K562 (cell line): Measurements from ENCODE around the gene CMBL. TPM values are rescaled to one million over a fixed set of nuclear protein-coding genes. Genes with fewer than 3 reads are reported as not detected.
A peak's percentile ranks its signal among the peaks of the same experiment; 100 is the strongest.

ENCODE experiments used
- AFF1 ChIP-seq, 2 experiments: fragments of 450-650 bp; IDR thresholded peaks; 2 replicates each; pipeline ENCODE4 v1.6.1; 2018; ENCODE audit warnings: mild to moderate bottlenecking in 2 of 2, low read depth in 1 of 2; ENCODE audit not compliant: partially characterized antibody in 2 of 2
- BRF2 ChIP-seq: IDR thresholded peaks from 3 replicates; pipeline ENCODE4 v1.6.1; 2011; ENCODE audit warnings: borderline replicate concordance, mild to moderate bottlenecking; ENCODE audit not compliant: insufficient read length, insufficient read depth
- CBX5 ChIP-seq: IDR thresholded peaks from 2 replicates; pipeline ENCODE4 v1.6.1; 2014; ENCODE audit warnings: low read depth, borderline replicate concordance
- CEBPB ChIP-seq: fragments of 450-650 bp; IDR thresholded peaks from 2 replicates; pipeline ENCODE4 v1.6.1; 2016; ENCODE audit warnings: missing genetic modification characterization, missing compliant biosample characterization
- FOXK2 ChIP-seq, 2 experiments: fragments of 450-650 bp; IDR thresholded peaks in 1 of 2; conservative IDR thresholded peaks in 1 of 2; 2 replicates each; pipeline ENCODE4 v1.6.1; 2016; ENCODE audit warnings: low read depth in 2 of 2, mild to moderate bottlenecking in 1 of 2
- GABPA ChIP-seq: fragments of 200-800 bp; sonication (Bioruptor generic); conservative IDR thresholded peaks from 2 replicates; pipeline ENCODE4 v1.6.1; 2016; ENCODE audit warnings: low read depth, missing genetic modification characterization, missing compliant biosample characterization
- GATA2 ChIP-seq: sonication (generic); formaldehyde crosslinking; IDR thresholded peaks from 2 replicates; pipeline ENCODE4 v1.4.0; 2020; ENCODE audit warnings: mild to moderate bottlenecking, missing genetic modification reagents
- HNRNPUL1 ChIP-seq: fragments of 200-400 bp; formaldehyde crosslinking; IDR thresholded peaks from 2 replicates; pipeline ENCODE4 v1.6.1; 2017; ENCODE audit warnings: low read length
- JUNB ChIP-seq: fragments of 450-650 bp; formaldehyde crosslinking; conservative IDR thresholded peaks from 2 replicates; pipeline ENCODE4 v1.4.0; 2020; ENCODE audit warnings: mild to moderate bottlenecking
- KAT2B ChIP-seq: IDR thresholded peaks from one replicate; pipeline ENCODE4 v1.6.1; 2012; ENCODE audit warnings: low read depth, mild to moderate bottlenecking, control low read depth, inconsistent platforms, low read length, moderate library complexity
- POLR2A ChIP-seq: fragments of 450-650 bp; conservative IDR thresholded peaks from 2 replicates; pipeline ENCODE4 v1.6.1; 2016
- PRPF4 ChIP-seq: fragments of 200-400 bp; formaldehyde crosslinking; IDR thresholded peaks from one replicate; pipeline ENCODE4 v1.6.1; 2017; ENCODE audit warnings: low read length, low read depth, mild to moderate bottlenecking; ENCODE audit not compliant: insufficient read depth, poor library complexity, severe bottlenecking
- SMAD4 ChIP-seq: fragments of 250-450 bp; sonication (Bioruptor Pico); conservative IDR thresholded peaks from 2 replicates; pipeline ENCODE4 v1.8.0; 2021; ENCODE audit warnings: inconsistent platforms, mild to moderate bottlenecking, moderate library complexity
- XRCC5 ChIP-seq: fragments of 200-400 bp; formaldehyde crosslinking; IDR thresholded peaks from 2 replicates; pipeline ENCODE4 v1.6.1; 2017; ENCODE audit warnings: low read depth, mild to moderate bottlenecking, low read length
- ZNF41 ChIP-seq: fragments of 250-450 bp; sonication (Bioruptor Pico); conservative IDR thresholded peaks from 2 replicates; pipeline ENCODE4 v1.4.0; 2020; ENCODE audit warnings: mild to moderate bottlenecking
- ZNF551 ChIP-seq: fragments of 250-450 bp; sonication (Bioruptor Pico); IDR thresholded peaks from 2 replicates; pipeline ENCODE4 v1.5.0; 2021; ENCODE audit warnings: mild to moderate bottlenecking, moderate library complexity
- ZNF639 ChIP-seq, 2 experiments: fragments of 200-800 bp in 1 of 2; sonication (Bioruptor generic) in 1 of 2; sonication (generic) in 1 of 2; formaldehyde crosslinking in 1 of 2; IDR thresholded peaks in 1 of 2; conservative IDR thresholded peaks in 1 of 2; 2 replicates each; pipeline versions ENCODE4 v1.5.0 to v1.6.1; 2016 to 2020; ENCODE audit warnings: missing compliant biosample characterization in 1 of 2, missing genetic modification characterization in 1 of 2, missing genetic modification reagents in 1 of 2
- polyA plus RNA-seq, 8 experiments: library from polyadenylated mRNA; depleted of rRNA in 4 of 8; stranded (reverse) in 5 of 8; unstranded in 3 of 8; fragments of >200 nt; fragmentation: Nextera tagmentation in 2 of 8; fragmentation: Illumina TruSeq in 1 of 8; extraction: Ambion mirVana in 2 of 8; extraction: Trizol in 1 of 8; gene quantifications; 2 replicates each; pipeline versions ENCODE4 v1.2.1 to v1.2.3, GENCODE V29; 2011 to 2014; ENCODE audit warnings: inconsistent platforms in 1 of 8, missing spikeins in 1 of 8
- total RNA-seq, 7 experiments: library from RNA; depleted of rRNA in 6 of 7; stranded (reverse); fragments of >200 nt in 6 of 7; fragmentation: Illumina TruSeq in 2 of 7; extraction: Trizol in 2 of 7; gene quantifications; 2 replicates each; pipeline versions ENCODE4 v1.2.1 to v1.2.3, GENCODE V29; 2011 to 2021; ENCODE audit warnings: low replicate concordance in 1 of 7

The CMBL gene
- total and polyA plus RNA-seq, 9 of the 15 experiments (the other 6 are each of a cell fraction or from before 2014, with no cell fraction given) = 22.6 to 192 (median 71.1) TPM

DNA sequence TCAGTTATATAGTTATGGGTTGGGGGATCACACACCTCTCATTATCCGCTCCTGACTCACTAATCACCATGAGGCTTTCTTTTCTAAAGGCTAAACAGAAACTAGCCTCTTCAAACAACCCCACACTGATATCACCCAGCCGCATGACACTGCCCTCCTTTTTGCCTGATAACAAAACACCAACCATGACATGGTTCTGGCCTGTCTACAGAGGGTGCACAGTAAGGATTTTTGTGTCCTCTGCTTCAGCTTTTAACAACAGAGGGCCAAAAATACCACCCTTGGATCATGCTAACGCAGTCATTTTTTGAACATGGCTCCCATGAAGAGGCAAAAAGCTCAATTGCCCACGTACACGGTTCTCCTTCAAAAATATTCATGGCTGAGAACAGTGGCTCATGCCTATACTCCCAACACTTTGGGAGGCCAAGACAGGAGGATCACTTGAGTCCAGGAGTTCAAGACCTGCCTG lies 4.0 kb downstream of the CMBL start (continued):
- no peak for TF ChIP-seq PRPF4
- TF ChIP-seq AFF1 (IDR thresholded peaks at IDR 0.05; ENCODE audit: low read depth in 1 of 2, partially characterized antibody in 2 of 2) = peak in 1 of 2 experiments; percentile 12
- TF ChIP-seq HNRNPUL1 = no peak
- peak; percentile 55 to 70; a peak in 2 of 4 replicates for TF ChIP-seq FOXK2 (conservative IDR thresholded peaks at IDR 0.05 in 1 of 2, IDR thresholded peaks at IDR 0.05 in 1 of 2; ENCODE audit: low read depth in 2 of 2)
- TF ChIP-seq POLR2A = 0 out of 2 replicates have a peak, but pooled peaks have one; percentile 43
- TF ChIP-seq XRCC5 = no peak
- TF ChIP-seq CBX5 = peak; percentile 62; the same call in 1 of the 2 replicates
- no peak for TF ChIP-seq CEBPB (tag)
- TF ChIP-seq ZNF639 (CRISPR knock-in tag; conservative IDR thresholded peaks at IDR 0.05 in 1 of 2, IDR thresholded peaks at IDR 0.05 in 1 of 2) = peak in 1 of 2 experiments; percentile 90; a peak in 1 of 4 replicates
- no peak for TF ChIP-seq BRF2
- peak; percentile 83 for TF ChIP-seq ZNF41 (CRISPR knock-in tag)
- TF ChIP-seq SMAD4 (CRISPR knock-in tag) = peak; percentile 94
- peak; percentile 70 for TF ChIP-seq JUNB (CRISPR knock-in tag)
- no peak for TF ChIP-seq ZNF551 (CRISPR knock-in tag)
- TF ChIP-seq KAT2B = no peak
- TF ChIP-seq GABPA (tag) = no peak
- peak; percentile 78 for TF ChIP-seq GATA2 (CRISPR knock-in tag)
